HG03354 (cell line): ENCODE measurements around the gene ERAP2.

ENCODE experiments used
- ATAC-seq: cut with Tn5 transposase; IDR thresholded peaks from one replicate; pipeline ENCODE4 v1.9.1; 2021; ENCODE audit warnings: mild to moderate bottlenecking; ENCODE audit not compliant: unreplicated experiment, poor library complexity, severe bottlenecking

Gene ERAP2

GRCh38 chr5:96952118-96952750 is 75.9 kb downstream of the ERAP2 start:
- ATAC-seq = no peak

GRCh38 chr5:96952974-96953730 is 76.9 kb downstream of the ERAP2 start:
- no peak for ATAC-seq

GRCh38 chr5:96957254-96958049 is 81.2 kb downstream of the ERAP2 start:
- peak; percentile 46 for ATAC-seq

- no peak for ATAC-seq
These were observed 82.7 kb downstream of the ERAP2 start for GRCh38 chr5:96958977-96959376.

- ATAC-seq = peak; percentile 66
These were observed 84.8 kb downstream of the ERAP2 start for GRCh38 chr5:96961053-96961452.

GRCh38 chr5:96962540-96962991 is 86.3 kb downstream of the ERAP2 start:
- ATAC-seq = no peak

- peak; percentile 62 for ATAC-seq
These were observed 87.0 kb downstream of the ERAP2 start for GRCh38 chr5:96963267-96963666.

GRCh38 chr5:96966801-96967200 is 90.5 kb downstream of the ERAP2 start:
- no peak for ATAC-seq

- no peak for ATAC-seq
These were observed 91.1 kb downstream of the ERAP2 start for GRCh38 chr5:96967400-96967799.

- no peak for ATAC-seq
These were observed 91.8 kb downstream of the ERAP2 start for GRCh38 chr5:96968074-96968473.

- no peak for ATAC-seq
These were observed 92.3 kb downstream of the ERAP2 start for GRCh38 chr5:96968614-96969013.
